RWPE2 (cell line): ENCODE data around the gene MB21D2.

ENCODE experiments used
- ATAC-seq: fragments of 200-7000 bp; cut with Tn5 transposase; 3 replicates; pipeline ENCODE4 v1.9.1; 2021; ENCODE audit warnings: low read depth
- DNase-seq: peaks from one replicate; pipeline ENCODE4 v3.0.0-alpha.2; 2020; ENCODE audit warnings: low spot score
- H3K27ac ChIP-seq: fragments of 450-650 bp; 2 replicates; pipeline ENCODE4 v1.5.1; 2017; ENCODE audit warnings: mild to moderate bottlenecking; ENCODE audit not compliant: poor library complexity, severe bottlenecking
- H3K27me3 ChIP-seq: fragments of 250-450 bp; sonication (Bioruptor Pico); 2 replicates; pipeline ENCODE4 v1.5.1; 2021; ENCODE audit warnings: mild to moderate bottlenecking, moderate library complexity; ENCODE audit not compliant: insufficient read depth, poor library complexity, severe bottlenecking
- H3K36me3 ChIP-seq: fragments of 250-450 bp; sonication (Bioruptor Pico); 2 replicates; pipeline ENCODE4 v1.5.1; 2020; ENCODE audit warnings: low read depth, mild to moderate bottlenecking, moderate library complexity
- H3K4me1 ChIP-seq: fragments of 250-450 bp; sonication (Bioruptor Pico); 2 replicates; pipeline ENCODE4 v1.5.1; 2021; ENCODE audit warnings: mild to moderate bottlenecking, moderate library complexity; ENCODE audit not compliant: insufficient read depth, poor library complexity, severe bottlenecking
- H3K4me3 ChIP-seq: fragments of 250-450 bp; sonication (Bioruptor Pico); 2 replicates; pipeline ENCODE4 v1.5.1; 2021; ENCODE audit warnings: mild to moderate bottlenecking, moderate library complexity; ENCODE audit not compliant: severe bottlenecking
- H3K9me3 ChIP-seq: fragments of 250-450 bp; sonication (Bioruptor Pico); 2 replicates; pipeline ENCODE4 v1.5.1; 2021; ENCODE audit warnings: mild to moderate bottlenecking, moderate library complexity; ENCODE audit not compliant: severe bottlenecking
- TF ChIP-seq, protein P1 (sequence below): fragments of 450-650 bp; IDR thresholded peaks from one replicate; pipeline ENCODE4 v1.5.1; 2017; ENCODE audit warnings: mild to moderate bottlenecking, moderate library complexity; ENCODE audit not compliant: poor library complexity, severe bottlenecking

The MB21D2 gene

DNA sequence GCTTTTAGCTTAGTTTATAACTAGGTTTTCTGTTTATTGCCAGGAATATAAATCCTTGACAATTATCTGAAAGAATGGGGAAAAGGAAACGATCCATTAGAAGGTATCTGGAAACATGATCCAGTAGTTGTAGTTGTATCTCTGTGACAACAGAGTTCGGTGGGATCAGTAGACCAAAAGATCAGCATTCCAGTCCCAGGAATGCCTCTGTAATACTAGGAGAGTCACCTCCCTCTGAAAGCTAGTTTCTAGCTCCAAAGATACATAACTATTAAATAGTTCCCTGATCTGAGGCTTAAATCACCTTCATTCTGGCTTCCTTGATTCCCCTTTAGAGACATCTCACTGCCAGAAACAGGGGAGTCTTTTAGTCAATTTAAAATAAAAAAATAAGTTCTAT lies 34.1 kb downstream of the MB21D2 start:
- TF ChIP-seq, protein P1, sequence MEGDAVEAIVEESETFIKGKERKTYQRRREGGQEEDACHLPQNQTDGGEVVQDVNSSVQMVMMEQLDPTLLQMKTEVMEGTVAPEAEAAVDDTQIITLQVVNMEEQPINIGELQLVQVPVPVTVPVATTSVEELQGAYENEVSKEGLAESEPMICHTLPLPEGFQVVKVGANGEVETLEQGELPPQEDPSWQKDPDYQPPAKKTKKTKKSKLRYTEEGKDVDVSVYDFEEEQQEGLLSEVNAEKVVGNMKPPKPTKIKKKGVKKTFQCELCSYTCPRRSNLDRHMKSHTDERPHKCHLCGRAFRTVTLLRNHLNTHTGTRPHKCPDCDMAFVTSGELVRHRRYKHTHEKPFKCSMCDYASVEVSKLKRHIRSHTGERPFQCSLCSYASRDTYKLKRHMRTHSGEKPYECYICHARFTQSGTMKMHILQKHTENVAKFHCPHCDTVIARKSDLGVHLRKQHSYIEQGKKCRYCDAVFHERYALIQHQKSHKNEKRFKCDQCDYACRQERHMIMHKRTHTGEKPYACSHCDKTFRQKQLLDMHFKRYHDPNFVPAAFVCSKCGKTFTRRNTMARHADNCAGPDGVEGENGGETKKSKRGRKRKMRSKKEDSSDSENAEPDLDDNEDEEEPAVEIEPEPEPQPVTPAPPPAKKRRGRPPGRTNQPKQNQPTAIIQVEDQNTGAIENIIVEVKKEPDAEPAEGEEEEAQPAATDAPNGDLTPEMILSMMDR, result no peak
- Histone ChIP-seq H3K27ac (no peak overlapping the region), H3K36me3 (no peaks in the 10 kb centered on the region), H3K27me3 (no peaks in the 10 kb centered on the region), H3K9me3 (no peaks in the 10 kb centered on the region), H3K4me3 (no peak overlapping the region), H3K4me1 (peaks cover 64% of the 10 kb centered on the region)
- DNase-seq, result no peak
- no peak for ATAC-seq

DNA sequence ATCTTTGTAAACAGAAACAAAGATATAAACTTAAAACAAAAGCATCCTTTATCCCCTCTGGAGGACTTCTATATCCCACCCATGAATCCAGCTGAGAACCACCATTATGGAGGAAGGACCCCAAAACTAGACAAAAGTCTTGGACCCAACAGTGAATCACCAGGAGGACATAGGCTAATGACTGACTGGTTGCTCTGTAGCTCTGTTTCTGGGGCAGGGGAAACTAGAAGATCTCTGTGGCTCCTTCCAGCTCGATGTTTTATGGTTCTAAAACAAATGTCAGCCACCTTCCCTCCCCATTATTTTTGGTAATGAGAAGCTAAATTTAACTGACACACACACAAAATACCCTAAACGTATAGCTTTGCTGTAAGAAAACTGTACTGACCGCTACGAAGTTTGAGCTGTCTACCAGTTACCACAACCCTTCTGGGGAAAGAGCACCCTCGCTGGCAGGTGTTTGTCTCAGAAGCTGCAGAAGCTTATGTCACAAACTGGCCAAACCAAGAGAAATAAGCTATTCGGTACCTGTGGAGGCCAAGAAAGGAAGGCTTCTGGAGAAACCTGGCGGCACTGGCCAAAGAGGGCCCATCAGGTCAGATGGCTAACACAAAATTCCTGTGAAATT lies 36.4 kb downstream of the MB21D2 start:
- Histone ChIP-seq H3K27ac (no peak overlapping the region), H3K9me3 (no peaks in the 10 kb centered on the region), H3K36me3 (no peaks in the 10 kb centered on the region), H3K4me1 (peaks cover 51% of the 10 kb centered on the region), H3K4me3 (no peak overlapping the region), H3K27me3 (no peaks in the 10 kb centered on the region)
- TF ChIP-seq, protein P1, result no peak
- ATAC-seq (no peak), DNase-seq (no peak)

DNA sequence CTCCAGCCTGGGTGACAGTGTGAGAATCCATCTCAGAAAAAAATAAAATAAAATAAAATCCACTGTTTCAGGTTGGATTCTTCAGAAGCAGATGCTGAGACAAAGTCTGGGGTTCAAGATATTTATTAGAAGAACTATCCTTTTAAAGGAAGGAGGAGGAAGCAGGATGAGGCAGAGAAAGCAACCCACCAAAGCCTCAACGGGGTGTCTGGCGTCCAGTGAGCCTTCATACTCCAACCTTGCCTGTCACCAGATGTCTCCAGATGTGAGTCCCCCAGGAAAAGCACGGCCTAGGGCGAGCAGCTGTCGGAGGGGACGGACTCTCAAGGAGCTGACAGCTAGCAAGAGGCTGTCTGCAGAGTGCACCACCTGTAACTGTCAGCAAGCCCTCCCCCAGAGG lies 37.3 kb downstream of the MB21D2 start:
- H3K4me1 ChIP-seq, result peaks cover 51% of the 10 kb centered on the region
- ATAC-seq (no peak), DNase-seq (no peak)
- H3K27me3 ChIP-seq, result no peaks in the 10 kb centered on the region
- no peaks in the 10 kb centered on the region for H3K36me3 ChIP-seq
- no peaks in the 10 kb centered on the region for H3K9me3 ChIP-seq
- H3K4me3 ChIP-seq, result no peak overlapping the region
- H3K27ac ChIP-seq, result no peak overlapping the region
- TF ChIP-seq, protein P1, result no peak

DNA sequence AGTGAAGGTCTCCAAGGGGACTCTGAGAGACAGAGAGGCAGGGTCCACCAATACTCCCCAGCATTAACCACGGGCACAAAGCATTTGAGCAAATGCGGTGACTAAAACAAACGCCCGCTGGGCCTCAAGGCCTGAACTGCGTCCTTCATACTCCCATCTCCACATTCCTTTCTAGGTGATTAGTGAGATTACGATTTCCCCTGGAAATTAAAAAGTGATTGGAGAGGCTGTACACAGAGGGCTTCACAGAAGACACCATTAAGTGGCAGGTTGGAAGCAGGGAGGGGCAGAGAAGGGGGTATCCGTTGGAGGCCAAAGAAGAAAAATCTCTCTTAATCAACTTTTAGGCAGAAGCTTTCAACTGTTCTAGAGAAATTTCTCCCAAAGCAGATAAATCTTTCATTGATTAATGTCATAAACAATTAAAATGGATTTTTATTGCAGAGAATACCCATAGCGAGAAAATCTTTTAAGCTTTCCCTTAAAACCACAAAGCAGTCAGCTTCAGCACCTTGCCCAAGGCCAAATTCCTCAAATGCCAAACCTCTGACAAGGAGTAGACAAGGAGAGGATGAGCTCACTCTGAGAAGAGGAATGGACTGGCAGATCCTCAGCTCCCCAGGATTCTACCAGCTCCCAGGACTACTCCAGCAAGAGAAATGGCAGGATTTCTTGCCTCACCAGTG lies 38.2 kb downstream of the MB21D2 start:
- Histone ChIP-seq H3K4me3 (no peak overlapping the region), H3K27me3 (no peaks in the 10 kb centered on the region), H3K9me3 (no peaks in the 10 kb centered on the region), H3K36me3 (no peaks in the 10 kb centered on the region), H3K27ac (no peak overlapping the region), H3K4me1 (peaks cover 42% of the 10 kb centered on the region)
- ATAC-seq, result peak; percentile 93
- TF ChIP-seq, protein P1, result no peak
- peak; percentile 89 for DNase-seq
